Cortex of kidney (tissue), 1 donor: ENCODE data around the gene FBXL17.

Experiments used
- DNase-seq: peaks from one replicate; lab custom pipeline; 2025; lab: John Stamatoyannopoulos, UW

The FBXL17 gene

GRCh38 chr5:107990881-107991810, 390.8 kb downstream of the FBXL17 start:
- DNase-seq, result no peak

GRCh38 chr5:107985144-107985543, 396.8 kb downstream of the FBXL17 start:
- DNase-seq, result no peak

GRCh38 chr5:107982703-107983425, 399.0 kb downstream of the FBXL17 start:
- no peak for DNase-seq

GRCh38 chr5:107980923-107981692, 400.8 kb downstream of the FBXL17 start:
- DNase-seq, result no peak

GRCh38 chr5:107979900-107980299, 402.0 kb downstream of the FBXL17 start:
- DNase-seq, result no peak

- DNase-seq, result no peak
These were observed 402.6 kb downstream of the FBXL17 start for GRCh38 chr5:107979291-107979690.

- DNase-seq, result no peak
These were observed 404.3 kb downstream of the FBXL17 start for GRCh38 chr5:107977550-107978071.

- no peak for DNase-seq
These were observed 406.3 kb downstream of the FBXL17 start for GRCh38 chr5:107975568-107975967.

GRCh38 chr5:107971846-107972245, 410.1 kb downstream of the FBXL17 start:
- no peak for DNase-seq

- no peak for DNase-seq
These were observed 412.1 kb downstream of the FBXL17 start for GRCh38 chr5:107969847-107970246.

GRCh38 chr5:107968998-107969397, 412.9 kb downstream of the FBXL17 start:
- no peak for DNase-seq

- DNase-seq, result no peak
These were observed 413.5 kb downstream of the FBXL17 start for GRCh38 chr5:107968406-107968843.

GRCh38 chr5:107966201-107966600, 415.7 kb downstream of the FBXL17 start:
- DNase-seq, result no peak

- DNase-seq, result no peak
These were observed 417.2 kb downstream of the FBXL17 start for GRCh38 chr5:107964722-107965121.

GRCh38 chr5:107959573-107960279, 422.2 kb downstream of the FBXL17 start:
- DNase-seq, result no peak

GRCh38 chr5:107958861-107959260, 423.0 kb downstream of the FBXL17 start:
- DNase-seq, result no peak

- DNase-seq, result no peak
These were observed 423.5 kb downstream of the FBXL17 start for GRCh38 chr5:107958432-107958831.

- no peak for DNase-seq
These were observed 424.8 kb downstream of the FBXL17 start for GRCh38 chr5:107957051-107957450.

- DNase-seq, result no peak
These were observed 426.6 kb downstream of the FBXL17 start for GRCh38 chr5:107955321-107955720.

GRCh38 chr5:107954254-107954653, 427.6 kb downstream of the FBXL17 start:
- no peak for DNase-seq

- DNase-seq, result no peak
These were observed 429.4 kb downstream of the FBXL17 start for GRCh38 chr5:107952450-107952849.
